Right lobe of liver (tissue), 4 donors: ENCODE measurements around the gene CA12.

Source experiments
- CTCF ChIP-seq, 4 donors: fragments of 200-600 bp in 3 of 4; fragments of 450-650 bp in 1 of 4; IDR thresholded peaks; one replicate each; pipeline versions ENCODE4 v1.5.1 to v1.8.0; 2016 to 2022; ENCODE audit warnings: antibody characterized with exemption in 4 of 4, mild to moderate bottlenecking in 2 of 4
- POLR2A ChIP-seq: fragments of 450-650 bp; IDR thresholded peaks from one replicate; pipeline ENCODE4 v1.6.1; 2017; ENCODE audit warnings: antibody characterized with exemption, mild to moderate bottlenecking
- donor health status: DM: no; HTN: no; CAD: no.
- donor health status: DM: no; HTN: no; CAD: no.
- donor health status: DM: no; HTN: yes; CAD: no.

GRCh38 chr15:63314409-63314808, 67.2 kb downstream of the CA12 start:
- no peak for TF ChIP-seq CTCF (IDR thresholded peaks at IDR 0.05)
- TF ChIP-seq POLR2A = no peak
